MCF 10A (cell line): ENCODE data around the gene FAM240A. TPM values are rescaled to one million over a fixed set of nuclear protein-coding genes. Genes with fewer than 3 reads are reported as not detected.

ENCODE experiments used
- BruUV-seq: library from RNA; stranded (reverse); fragments of 400-500 nt; replicated peaks from 2 replicates; lab custom pipeline; 2021; lab: Mats Ljungman, UMichigan
- CTCF ChIA-PET: fragments of 300-600 bp; sonication (Branson Sonifier 250); formaldehyde crosslinking; extraction: SDS; loops from one replicate; lab custom pipeline; 2021; ENCODE audit warnings: antibody characterized with exemption, inconsistent platforms; lab: Yijun Ruan, JAX
- POLR2A ChIA-PET: fragments of 300-600, 350-650 bp; sonication (Branson Sonifier 250); formaldehyde crosslinking; extraction: SDS; loops from one replicate; lab custom pipeline; 2020; ENCODE audit warnings: antibody characterized with exemption, inconsistent platforms; lab: Yijun Ruan, JAX
- DNase-seq: peaks from one replicate; pipeline ENCODE4 v3.0.0-alpha.2; 2018; ENCODE audit not compliant: unreplicated experiment
- H3K27ac Mint-ChIP-seq: one replicate; pipeline ENCODE4 v1.8.0; 2022; ENCODE audit warnings: mild to moderate bottlenecking, low read depth, mixed read lengths; ENCODE audit not compliant: unreplicated experiment
- H3K27me3 Mint-ChIP-seq: one replicate; pipeline ENCODE4 v1.8.0; 2022; ENCODE audit warnings: mixed read lengths; ENCODE audit not compliant: insufficient read depth, unreplicated experiment
- H3K36me3 Mint-ChIP-seq: one replicate; pipeline ENCODE4 v1.8.0; 2022; ENCODE audit warnings: mild to moderate bottlenecking, moderate library complexity, mixed read lengths; ENCODE audit not compliant: insufficient read depth, unreplicated experiment
- H3K4me1 Mint-ChIP-seq: one replicate; pipeline ENCODE4 v1.8.0; 2022; ENCODE audit warnings: mixed read lengths; ENCODE audit not compliant: insufficient read depth, unreplicated experiment
- H3K4me3 Mint-ChIP-seq: one replicate; pipeline ENCODE4 v1.8.0; 2022; ENCODE audit warnings: mild to moderate bottlenecking, moderate library complexity, mixed read lengths; ENCODE audit not compliant: unreplicated experiment
- H3K9me3 Mint-ChIP-seq: one replicate; pipeline ENCODE4 v1.8.0; 2022; ENCODE audit warnings: mixed read lengths; ENCODE audit not compliant: unreplicated experiment
- CTCF ChIP-seq: fragments of 200-600 bp; IDR thresholded peaks from one replicate; pipeline ENCODE4 v1.8.0; 2022; ENCODE audit warnings: antibody characterized with exemption, mild to moderate bottlenecking; ENCODE audit not compliant: unreplicated experiment
- intact Hi-C: fragments of 100-400 bp; cut with micrococcal nuclease; formaldehyde crosslinking; loops from 2 replicates; pipeline ENCODE4 v1.14.1; 2022
- total RNA-seq: library from RNA; stranded (reverse); gene quantifications from 2 replicates; pipeline ENCODE4 v1.2.3, GENCODE V29; 2022

Gene FAM240A
- total RNA-seq, 1 experiment from 2014 or later, result not detected

GRCh38 chr3:46668116-46668515, 55.8 kb downstream of the FAM240A start:
- no TSS peak for BruUV-seq
- no peaks in the 10 kb centered on the region for H3K9me3 Mint-ChIP-seq
- DNase-seq, result no peak
- no peak overlapping the region for H3K27ac Mint-ChIP-seq
- no peak overlapping the region for H3K4me3 Mint-ChIP-seq
- intact Hi-C loops, result no loop called here
- peaks cover 6% of the 10 kb centered on the region for H3K4me1 Mint-ChIP-seq
- ChIA-PET CTCF (interaction anchor here (4.1 kb wide), 1 partner anchor 179 kb away, joined by 18 read pairs; no protein-coding TSS in a partner anchor), POLR2A (interaction anchor here (1.2 to 3.6 kb wide), 3 partner anchors 7 to 24 kb away, joined by 6 to 27 read pairs (median 19); partner anchors contain the start of gene ALS2CL)
- peaks cover 16% of the 10 kb centered on the region for H3K36me3 Mint-ChIP-seq
- no peaks in the 10 kb centered on the region for H3K27me3 Mint-ChIP-seq
- no peak for TF ChIP-seq CTCF

DNA sequence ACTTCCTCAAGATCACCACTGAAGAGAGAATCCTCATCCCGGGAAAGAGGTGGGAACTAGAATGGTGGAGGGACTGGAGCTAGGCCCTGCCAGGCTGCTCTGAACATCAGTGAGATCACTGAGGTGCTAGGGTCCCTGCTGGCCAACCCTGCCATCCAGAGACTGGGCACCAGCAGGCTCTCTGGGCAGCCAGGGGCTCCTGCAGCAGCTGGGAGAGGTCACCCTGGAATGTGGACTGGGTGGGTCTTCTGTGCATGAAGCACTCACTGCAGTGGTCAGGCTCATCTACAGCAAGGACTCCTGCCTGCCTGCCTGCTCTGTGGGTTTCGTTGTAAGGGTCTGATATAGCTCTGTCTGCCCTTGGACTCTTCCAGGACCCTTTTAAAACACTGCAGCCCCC, 56.3 kb downstream of the FAM240A start:
- ChIA-PET POLR2A (interaction anchor here (0.8 to 3.6 kb wide), 5 partner anchors 8 to 181 kb away, joined by 3 to 27 read pairs (median 6); partner anchors contain the start of gene ALS2CL), CTCF (interaction anchor here (0.7 to 4.1 kb wide), 2 partner anchors 180 to 373 kb away, joined by 3 to 18 read pairs; no protein-coding TSS in a partner anchor)
- no peaks in the 10 kb centered on the region for H3K27me3 Mint-ChIP-seq
- BruUV-seq, result no TSS peak
- no peak for TF ChIP-seq CTCF
- DNase-seq, result no peak
- peaks cover 2% of the 10 kb centered on the region for H3K4me1 Mint-ChIP-seq
- intact Hi-C loops, result no loop called here
- H3K36me3 Mint-ChIP-seq, result peaks cover 16% of the 10 kb centered on the region
- H3K27ac Mint-ChIP-seq, result no peak overlapping the region
- no peaks in the 10 kb centered on the region for H3K9me3 Mint-ChIP-seq
- no peak overlapping the region for H3K4me3 Mint-ChIP-seq

- POLR2A ChIA-PET, result interaction anchor here (0.8 to 3.6 kb wide), 7 partner anchors 9 to 182 kb away, joined by 3 to 27 read pairs (median 6); partner anchors contain the start of gene ALS2CL
- Mint-ChIP-seq H3K27me3 (no peaks in the 10 kb centered on the region), H3K27ac (no peak overlapping the region), H3K36me3 (peaks cover 20% of the 10 kb centered on the region), H3K9me3 (no peaks in the 10 kb centered on the region), H3K4me3 (no peak overlapping the region), H3K4me1 (no peaks in the 10 kb centered on the region)
- DNase-seq, result no peak
- BruUV-seq, result TSS peak; percentile 14
- TF ChIP-seq CTCF, result no peak
- CTCF ChIA-PET, result interaction anchor here (0.7 to 4.1 kb wide), 3 partner anchors 9 to 372 kb away, joined by 3 to 18 read pairs (median 9); no protein-coding TSS in a partner anchor
- intact Hi-C loops, result no loop called here
These were observed 57.1 kb downstream of the FAM240A start for GRCh38 chr3:46669191-46669999.
